ENCODE data around the gene SPON1.

The SPON1 gene

DNA sequence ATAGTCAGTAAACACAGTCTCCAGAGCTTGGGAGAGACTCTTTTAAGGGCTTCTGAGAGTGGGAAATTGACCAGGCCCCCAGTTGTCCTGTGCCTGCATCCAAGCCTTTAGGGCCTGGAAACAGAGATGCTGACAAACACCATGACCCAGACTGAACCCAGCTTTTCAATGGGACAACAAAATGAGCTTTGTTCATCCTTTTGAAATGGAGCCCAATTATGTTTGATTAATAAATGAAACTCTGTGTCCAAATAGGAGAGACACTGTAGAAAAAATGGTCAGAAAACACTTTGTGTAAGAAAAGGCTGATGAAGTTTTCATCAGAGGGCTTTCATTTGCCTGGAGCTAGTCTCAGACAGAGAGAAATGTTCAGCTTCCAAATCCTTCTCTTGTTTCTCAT lies 250.5 kb downstream of the SPON1 start:
- H3K79me2 ChIP-seq (ENCODE audit: insufficient read depth, low read length) = no peaks in the 10 kb centered on the region

GRCh38 chr11:14218728-14219127 lies 256.2 kb downstream of the SPON1 start:
- Histone ChIP-seq H3K79me2 (ENCODE audit: insufficient read depth, low read length) (no peaks in the 10 kb centered on the region), H3K9me2 (ENCODE audit: low read depth, low read length) (no peaks in the 10 kb centered on the region), H3K4me3 (ENCODE audit: low read depth, low read length, poor library complexity, severe bottlenecking) (no peak overlapping the region), H3K27ac (ENCODE audit: low read depth, low read length, poor library complexity, severe bottlenecking) (no peak overlapping the region), H3K4me2 (ENCODE audit: low read length) (no peak overlapping the region), H4K20me1 (ENCODE audit: insufficient read depth, low read length) (no peaks in the 10 kb centered on the region), H3F3A (ENCODE audit: insufficient read depth, low read length) (no peaks in the 10 kb centered on the region), H3K4me1 (ENCODE audit: insufficient read depth, low read length, severe bottlenecking) (no peaks in the 10 kb centered on the region), H3K9me3 (ENCODE audit: low read length) (no peaks in the 10 kb centered on the region), H3K36me3 (ENCODE audit: insufficient read depth, low read length) (no peaks in the 10 kb centered on the region), H3K9ac (ENCODE audit: low read length) (no peak overlapping the region), H2AFZ (ENCODE audit: low read length) (no peak overlapping the region), H3K27me3 (ENCODE audit: insufficient read depth, low read length) (no peaks in the 10 kb centered on the region)
- no peak for TF ChIP-seq EZH2 (IDR thresholded peaks at IDR 0.05; ENCODE audit: borderline replicate concordance, low read length)
- TF ChIP-seq CTCF (IDR thresholded peaks at IDR 0.05; ENCODE audit: low read length) = no peak

More for the DNA sequence above, 250.5 kb downstream of the SPON1 start:
- Histone ChIP-seq H3K9ac (ENCODE audit: low read length) (no peak overlapping the region), H3K4me1 (ENCODE audit: insufficient read depth, low read length, severe bottlenecking) (no peaks in the 10 kb centered on the region), H3K27me3 (ENCODE audit: insufficient read depth, low read length) (no peaks in the 10 kb centered on the region), H3K9me2 (ENCODE audit: low read depth, low read length) (no peaks in the 10 kb centered on the region), H3K4me2 (ENCODE audit: low read length) (no peak overlapping the region), H3K36me3 (ENCODE audit: insufficient read depth, low read length) (no peaks in the 10 kb centered on the region), H3K4me3 (ENCODE audit: low read depth, low read length, poor library complexity, severe bottlenecking) (no peak overlapping the region), H3F3A (ENCODE audit: insufficient read depth, low read length) (no peaks in the 10 kb centered on the region), H3K9me3 (ENCODE audit: low read length) (no peaks in the 10 kb centered on the region), H4K20me1 (ENCODE audit: insufficient read depth, low read length) (no peaks in the 10 kb centered on the region), H2AFZ (ENCODE audit: low read length) (no peak overlapping the region), H3K27ac (ENCODE audit: low read depth, low read length, poor library complexity, severe bottlenecking) (no peak overlapping the region)
- TF ChIP-seq CTCF (IDR thresholded peaks at IDR 0.05; ENCODE audit: low read length) = no peak
- no peak for TF ChIP-seq EZH2 (IDR thresholded peaks at IDR 0.05; ENCODE audit: borderline replicate concordance, low read length)

GRCh38 chr11:14223636-14224288 lies 261.2 kb downstream of the SPON1 start:
- no peaks in the 10 kb centered on the region for H3K9me3 ChIP-seq (ENCODE audit: low read length)
- no peaks in the 10 kb centered on the region for H3K27me3 ChIP-seq (ENCODE audit: insufficient read depth, low read length)
- H3K79me2 ChIP-seq (ENCODE audit: insufficient read depth, low read length) = no peaks in the 10 kb centered on the region

More at GRCh38 chr11:14223636-14224288, 261.2 kb downstream of the SPON1 start:
- H3F3A ChIP-seq (ENCODE audit: insufficient read depth, low read length) = no peaks in the 10 kb centered on the region
- no peaks in the 10 kb centered on the region for H3K9me2 ChIP-seq (ENCODE audit: low read depth, low read length)
- no peak overlapping the region for H3K27ac ChIP-seq (ENCODE audit: low read depth, low read length, poor library complexity, severe bottlenecking)
- H3K4me2 ChIP-seq (ENCODE audit: low read length) = no peak overlapping the region
- no peaks in the 10 kb centered on the region for H3K36me3 ChIP-seq (ENCODE audit: insufficient read depth, low read length)
- no peak overlapping the region for H2AFZ ChIP-seq (ENCODE audit: low read length)
- H3K4me3 ChIP-seq (ENCODE audit: low read depth, low read length, poor library complexity, severe bottlenecking) = no peak overlapping the region
- TF ChIP-seq CTCF (IDR thresholded peaks at IDR 0.05; ENCODE audit: low read length) (no peak), EZH2 (IDR thresholded peaks at IDR 0.05; ENCODE audit: borderline replicate concordance, low read length) (no peak)
- no peak overlapping the region for H3K9ac ChIP-seq (ENCODE audit: low read length)
- H4K20me1 ChIP-seq (ENCODE audit: insufficient read depth, low read length) = no peaks in the 10 kb centered on the region
- no peaks in the 10 kb centered on the region for H3K4me1 ChIP-seq (ENCODE audit: insufficient read depth, low read length, severe bottlenecking)

Measured in OCI-LY1 (cell line).